GM18526 (cell line): ENCODE measurements around the gene TES.

Source experiments
- POLR2A ChIP-seq: IDR thresholded peaks from 3 replicates; pipeline ENCODE4 v1.6.1; 2011; ENCODE audit not compliant: insufficient read length; ENCODE audit errors: extremely low read depth

Gene TES

DNA sequence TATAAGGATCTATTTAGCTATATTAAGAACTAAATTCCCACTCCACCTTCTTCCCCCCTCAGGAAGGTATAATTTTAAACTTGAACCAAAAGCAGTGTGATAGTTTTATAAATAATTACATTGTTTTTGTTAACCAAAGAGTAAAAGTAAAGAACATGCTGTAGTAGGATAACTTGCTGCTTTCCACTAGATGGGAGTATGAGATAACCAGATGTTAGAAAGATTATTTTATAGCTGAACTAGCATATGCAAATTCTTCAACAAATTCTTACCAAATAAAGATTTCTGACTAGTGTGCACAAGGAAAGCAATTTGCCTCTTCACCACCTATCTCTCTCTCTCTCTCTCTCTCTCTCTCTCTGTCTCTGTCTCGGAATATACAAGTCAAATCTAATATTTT is 31.8 kb downstream of the TES start:
- TF ChIP-seq POLR2A: no peak

DNA sequence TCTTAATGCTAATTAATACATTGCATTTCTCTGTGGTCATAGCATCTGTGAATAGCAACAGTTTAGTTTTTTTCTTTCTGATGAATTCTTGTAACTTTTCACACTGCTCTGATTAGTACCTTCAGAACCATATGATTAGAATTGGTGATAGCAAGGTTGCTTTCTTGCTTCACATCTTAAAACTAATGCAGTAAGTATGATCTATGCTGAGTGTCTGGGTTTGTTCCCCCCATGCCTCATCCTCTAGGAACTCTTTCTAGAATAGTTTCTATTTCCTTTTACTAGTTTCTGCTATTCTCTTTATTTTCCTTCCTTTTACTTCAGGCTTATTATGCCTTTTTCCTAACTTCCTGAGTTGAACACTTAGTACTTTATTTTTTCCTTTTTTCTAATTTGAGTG is 32.4 kb downstream of the TES start:
- TF ChIP-seq POLR2A: no peak

DNA sequence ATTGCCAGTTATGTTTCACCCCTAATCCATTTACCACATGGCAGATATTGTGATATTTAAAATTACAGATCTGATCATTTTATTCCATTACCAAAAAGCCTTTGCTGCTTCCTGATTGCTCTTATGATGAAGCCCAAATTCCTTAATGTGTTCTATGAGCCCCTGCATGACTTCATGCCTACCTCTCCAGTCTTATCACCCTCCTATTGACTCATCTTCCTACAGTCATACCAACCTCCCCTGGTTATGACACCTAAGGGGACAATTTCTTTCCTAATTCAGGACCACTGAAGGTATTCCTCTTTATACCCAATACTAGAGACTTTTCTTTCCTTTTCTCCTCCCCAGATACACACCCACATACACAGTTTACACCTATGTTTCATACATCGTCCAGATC is 36.0 kb downstream of the TES start:
- no peak for TF ChIP-seq POLR2A

DNA sequence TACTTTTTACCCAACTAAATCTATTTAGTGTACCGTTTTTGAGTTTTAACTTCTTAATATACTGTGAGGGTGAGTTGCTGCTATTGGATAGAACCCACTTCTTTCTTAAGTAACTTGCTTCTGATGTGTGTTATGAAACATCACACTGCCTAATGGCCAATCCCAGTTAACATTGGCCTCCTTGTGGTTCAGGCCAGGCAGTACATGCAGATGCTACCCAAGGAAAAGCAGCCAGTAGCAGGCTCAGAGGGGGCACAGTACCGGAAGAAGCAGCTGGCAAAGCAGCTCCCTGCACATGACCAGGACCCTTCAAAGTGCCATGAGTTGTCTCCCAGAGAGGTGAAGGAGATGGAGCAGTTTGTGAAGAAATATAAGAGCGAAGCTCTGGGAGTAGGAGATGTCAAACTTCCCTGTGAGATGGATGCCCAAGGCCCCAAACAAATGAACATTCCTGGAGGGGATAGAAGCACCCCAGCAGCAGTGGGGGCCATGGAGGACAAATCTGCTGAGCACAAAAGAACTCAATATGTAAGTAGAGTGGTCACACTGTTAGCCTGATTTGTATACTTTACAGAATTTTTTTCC is 39.7 kb downstream of the TES start:
- no peak for TF ChIP-seq POLR2A

DNA sequence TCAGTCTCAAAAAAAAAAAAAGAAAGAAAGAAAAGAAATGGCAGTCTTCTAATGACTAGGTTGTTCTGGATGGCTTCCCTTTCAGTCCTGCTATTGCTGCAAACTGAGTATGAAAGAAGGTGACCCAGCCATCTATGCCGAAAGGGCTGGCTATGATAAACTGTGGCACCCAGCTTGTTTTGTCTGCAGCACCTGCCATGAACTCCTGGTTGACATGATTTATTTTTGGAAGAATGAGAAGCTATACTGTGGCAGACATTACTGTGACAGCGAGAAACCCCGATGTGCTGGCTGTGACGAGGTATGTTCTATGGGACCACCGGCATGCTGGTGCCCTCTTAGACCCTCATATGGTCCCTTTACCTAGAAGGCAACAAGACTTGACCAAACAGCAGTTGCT is 41.3 kb downstream of the TES start:
- no peak for TF ChIP-seq POLR2A

DNA sequence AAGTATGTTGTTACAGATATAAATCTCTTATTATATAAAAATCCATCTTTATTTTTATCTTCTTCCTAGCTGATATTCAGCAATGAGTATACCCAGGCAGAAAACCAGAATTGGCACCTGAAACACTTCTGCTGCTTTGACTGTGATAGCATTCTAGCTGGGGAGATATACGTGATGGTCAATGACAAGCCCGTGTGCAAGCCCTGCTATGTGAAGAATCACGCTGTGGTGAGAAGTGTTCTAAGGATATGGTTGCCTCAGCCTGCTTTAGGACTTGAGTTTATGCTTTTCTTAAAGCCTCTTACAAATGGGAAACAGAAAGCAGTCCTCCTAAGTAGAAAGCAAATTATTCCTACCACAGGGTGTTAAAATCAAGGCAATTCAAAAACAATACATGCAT is 41.9 kb downstream of the TES start:
- no peak for TF ChIP-seq POLR2A

DNA sequence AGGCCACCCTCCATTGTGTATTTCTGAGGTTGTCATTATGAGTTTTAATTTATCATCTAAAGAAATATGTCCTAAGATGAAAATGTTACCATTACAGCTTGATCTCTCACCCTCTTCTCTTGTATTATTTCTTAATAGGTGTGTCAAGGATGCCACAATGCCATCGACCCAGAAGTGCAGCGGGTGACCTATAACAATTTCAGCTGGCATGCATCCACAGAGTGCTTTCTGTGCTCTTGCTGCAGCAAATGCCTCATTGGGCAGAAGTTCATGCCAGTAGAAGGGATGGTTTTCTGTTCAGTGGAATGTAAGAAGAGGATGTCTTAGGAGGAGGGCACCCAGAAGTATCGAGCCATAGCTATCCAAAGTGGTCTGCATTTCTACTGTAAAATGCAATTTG is 46.8 kb downstream of the TES start:
- TF ChIP-seq POLR2A: no peak

DNA sequence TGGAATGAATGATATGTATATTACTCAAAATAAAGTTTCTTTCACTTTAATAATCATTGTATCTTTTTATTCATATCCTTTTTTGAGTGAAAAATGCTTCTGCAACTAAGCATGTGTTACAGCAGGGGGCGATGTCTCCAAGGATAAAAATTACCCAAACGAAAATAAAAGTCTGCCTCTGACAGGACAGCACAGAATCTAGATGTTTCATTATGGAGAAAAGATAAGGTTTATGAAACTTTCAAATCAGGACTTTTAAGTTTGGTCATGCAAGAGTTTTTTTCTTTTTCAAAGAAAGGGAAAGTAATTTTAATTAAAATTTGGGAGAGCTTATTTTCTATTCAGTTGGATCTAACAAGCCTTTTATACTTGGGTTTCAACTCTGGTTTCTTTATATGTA is 48.4 kb downstream of the TES start:
- TF ChIP-seq POLR2A: no peak

DNA sequence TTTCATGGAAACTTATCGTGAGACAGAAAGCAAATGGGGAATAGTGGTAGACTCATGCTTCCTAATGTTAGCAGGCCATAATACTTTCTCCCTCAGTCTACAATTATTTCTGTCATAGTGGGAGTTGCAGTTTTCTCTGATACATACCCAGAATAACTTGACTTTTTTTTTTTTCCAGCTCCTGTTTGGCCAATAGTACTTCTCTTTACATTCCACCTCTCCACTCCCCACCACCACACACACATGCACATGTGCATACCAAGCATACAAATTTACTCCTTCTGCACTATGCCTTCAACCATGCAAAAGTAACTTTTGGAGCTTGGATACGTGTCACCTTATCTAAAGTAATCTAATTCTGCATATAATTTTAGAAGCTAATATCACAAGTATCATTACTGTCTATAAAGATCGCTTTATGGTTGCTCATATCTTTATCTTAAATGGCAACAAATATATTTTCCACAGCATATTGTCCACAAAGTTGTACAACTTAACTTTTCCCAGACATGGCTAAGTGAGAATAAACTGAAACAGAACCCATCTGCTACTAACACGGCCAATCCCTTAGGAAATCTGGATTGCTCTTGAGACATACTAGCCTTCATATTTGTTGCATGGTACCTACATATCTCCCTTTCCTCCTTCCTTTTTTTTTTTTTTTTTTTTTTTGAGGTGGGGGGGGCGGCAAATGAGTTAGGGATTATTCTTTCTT is 49.0 kb downstream of the TES start:
- no peak for TF ChIP-seq POLR2A

DNA sequence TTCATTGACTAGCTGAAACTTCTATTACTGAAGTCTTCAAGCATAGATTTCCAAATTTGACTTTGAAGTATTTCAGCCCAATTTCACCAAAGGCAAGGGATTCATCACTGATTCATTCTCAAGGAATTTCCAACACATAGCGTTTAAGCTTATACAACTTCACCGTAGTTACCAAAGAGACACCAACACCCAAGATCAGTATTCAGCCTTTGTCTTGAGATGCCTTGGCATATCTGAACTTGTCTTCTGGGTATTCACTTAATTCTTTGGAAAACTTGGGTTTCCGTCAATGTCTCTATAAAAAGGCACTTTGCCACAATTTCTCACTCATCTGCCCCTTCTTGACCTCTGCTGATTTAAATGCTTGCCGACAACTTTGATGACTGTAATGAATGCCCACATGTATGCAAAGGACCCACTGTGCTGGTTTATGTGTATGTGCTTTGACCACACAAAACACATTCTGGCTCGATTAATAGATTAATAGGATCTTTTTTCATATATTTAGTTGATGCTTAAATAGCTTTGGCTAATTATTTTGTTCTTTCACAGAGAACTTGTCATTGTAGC is 49.6 kb downstream of the TES start:
- TF ChIP-seq POLR2A: no peak

DNA sequence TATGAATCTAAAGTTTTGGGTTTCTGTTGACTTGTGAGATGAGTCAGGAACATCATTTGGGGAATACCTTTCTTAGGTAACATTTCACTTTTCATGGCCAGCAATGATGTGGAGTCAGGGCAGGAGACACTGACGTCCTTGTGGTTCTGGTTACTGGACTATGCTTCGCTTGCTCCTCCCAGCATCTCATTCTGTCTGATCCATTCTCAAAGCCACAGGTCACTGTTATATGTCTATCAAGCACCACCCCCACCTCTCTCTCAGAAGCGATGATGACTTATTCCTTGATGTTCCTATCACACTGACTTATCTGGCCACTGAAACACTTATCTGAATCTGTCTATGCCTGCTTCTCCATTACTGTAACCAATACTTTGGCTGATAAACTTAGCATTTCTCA is 51.6 kb downstream of the TES start:
- no peak for TF ChIP-seq POLR2A

DNA sequence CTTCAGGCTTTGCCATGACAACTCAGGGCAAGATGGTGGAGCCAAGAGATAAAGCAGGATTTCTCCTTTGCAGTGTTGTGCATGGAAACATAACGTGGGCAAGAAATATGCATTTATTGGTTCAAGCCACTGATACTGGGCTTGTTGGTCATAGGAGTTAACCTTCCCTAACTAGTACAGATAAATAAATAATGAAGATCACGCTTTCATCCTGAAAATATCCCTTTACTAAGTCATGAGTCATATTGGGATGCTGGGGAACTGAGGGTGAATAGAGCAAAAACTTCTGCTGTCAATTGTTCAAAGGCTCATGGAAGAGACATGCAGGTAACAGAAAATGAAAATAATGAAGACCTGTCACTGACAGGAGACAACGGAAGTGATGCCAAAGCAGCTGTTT is 55.5 kb downstream of the TES start:
- TF ChIP-seq POLR2A: no peak

DNA sequence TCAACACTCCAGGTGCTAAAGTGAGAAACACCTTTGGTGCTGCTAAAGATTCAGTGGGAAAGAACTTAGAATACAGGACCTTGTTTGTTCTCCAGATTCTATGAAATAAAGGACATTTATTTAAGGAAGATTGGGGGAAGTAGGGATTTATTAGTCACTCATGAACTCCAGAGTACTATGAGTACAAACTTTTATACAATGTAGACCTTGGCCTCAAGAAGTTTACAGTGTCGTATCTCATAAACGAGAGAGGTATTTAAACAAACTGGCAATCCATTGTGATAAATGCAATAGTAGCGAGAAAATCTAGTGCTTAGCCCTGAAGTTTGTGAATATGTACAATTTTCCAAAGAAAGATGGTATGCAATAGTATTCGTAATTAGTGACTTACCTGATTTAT is 59.1 kb downstream of the TES start:
- no peak for TF ChIP-seq POLR2A

DNA sequence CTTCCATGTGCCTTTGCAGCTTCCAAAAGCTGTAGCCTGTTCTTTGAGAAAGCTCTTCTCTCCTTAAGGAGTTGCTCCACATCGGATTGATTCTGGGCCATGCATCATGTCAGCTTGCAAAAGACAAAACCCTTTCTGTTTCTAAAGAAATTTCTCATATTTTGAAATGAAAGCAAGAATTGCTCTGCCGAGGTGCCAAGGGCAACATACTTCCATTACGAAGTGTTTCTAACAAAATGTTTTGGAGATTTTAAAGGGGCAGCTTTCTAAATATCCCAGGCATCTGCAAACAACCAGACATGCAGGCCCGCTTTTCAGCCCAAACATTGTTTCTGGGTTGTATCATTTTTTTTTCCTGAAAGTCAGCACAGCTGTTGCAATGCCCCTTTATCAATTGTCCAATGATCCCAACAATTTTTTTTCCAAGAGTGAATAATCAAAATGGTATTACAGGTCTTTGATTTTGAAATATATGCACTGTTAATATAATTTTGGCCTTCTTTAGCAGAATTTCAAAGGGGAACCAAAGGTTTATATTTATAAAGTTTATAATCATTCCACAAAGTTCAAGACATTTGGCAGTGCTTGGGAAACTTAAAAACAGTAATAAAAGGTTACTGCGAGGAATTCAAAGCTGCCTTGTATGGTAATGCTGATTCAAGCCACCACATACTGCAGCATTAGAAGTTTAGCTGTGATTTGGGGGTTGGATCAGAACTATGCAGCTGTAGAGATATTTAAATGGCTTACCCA is 61.0 kb downstream of the TES start:
- TF ChIP-seq POLR2A: no peak

DNA sequence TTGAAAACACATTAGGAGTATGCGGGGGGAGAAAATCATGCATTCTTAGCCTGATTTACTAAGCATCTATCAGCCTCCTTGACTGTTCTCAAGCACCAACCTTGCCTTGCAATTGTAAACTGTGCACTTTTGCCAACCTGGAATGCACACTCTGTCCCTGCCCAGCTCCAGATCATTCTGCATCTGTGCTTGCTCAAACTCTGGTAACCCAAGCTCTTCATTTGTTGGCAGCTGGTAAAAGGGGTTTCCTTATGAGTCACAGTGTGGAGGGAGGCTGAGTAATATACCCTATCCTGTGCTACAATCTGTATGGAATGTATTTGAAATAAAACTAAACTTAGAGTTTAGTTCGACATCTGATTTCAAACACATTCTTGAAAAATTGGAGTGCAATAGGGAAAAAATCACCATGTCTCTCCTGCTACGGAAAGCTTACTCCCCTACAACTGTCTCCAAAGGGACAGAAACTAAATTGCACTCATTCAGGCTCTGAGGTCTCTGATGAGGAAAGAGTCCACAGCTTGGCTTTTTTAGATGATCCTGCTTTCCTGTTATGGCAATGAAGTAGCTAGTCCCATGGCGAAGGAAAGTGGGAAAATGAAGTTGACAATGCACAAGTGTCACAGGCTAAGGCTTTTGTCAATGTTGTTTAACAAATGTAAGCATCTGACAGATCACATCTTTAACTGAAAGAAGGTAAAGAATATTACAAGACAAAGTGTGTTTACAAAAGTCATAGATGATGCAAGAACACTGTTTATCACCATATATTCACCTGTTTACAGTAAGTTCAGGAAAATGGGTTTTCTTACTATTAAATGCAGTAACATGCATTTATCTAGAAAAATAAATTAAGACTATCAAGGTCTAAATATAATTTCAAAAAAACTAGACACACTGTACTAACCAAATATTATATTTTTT is 61.9 kb downstream of the TES start:
- TF ChIP-seq POLR2A: no peak
